Peyer's patch (tissue), 4 donors: Measurements from ENCODE around the gene ZC2HC1C.

Experiments
- POLR2A ChIP-seq, 2 donors: fragments of 450-650 bp; IDR thresholded peaks; one replicate each; pipeline ENCODE4 v1.5.1; 2017; ENCODE audit warnings: antibody characterized with exemption in 2 of 2, mild to moderate bottlenecking in 2 of 2, moderate library complexity in 2 of 2
- TF ChIP-seq, protein P1 (sequence below), 6 experiments: fragments of 450-650 bp in 4 of 6; fragments of 200-600 bp in 2 of 6; sonication (generic) in 1 of 6; IDR thresholded peaks; one replicate each; pipeline ENCODE4 v1.5.1; 2017 to 2019; ENCODE audit warnings: antibody characterized with exemption in 6 of 6, mild to moderate bottlenecking in 3 of 6, moderate library complexity in 1 of 6

DNA sequence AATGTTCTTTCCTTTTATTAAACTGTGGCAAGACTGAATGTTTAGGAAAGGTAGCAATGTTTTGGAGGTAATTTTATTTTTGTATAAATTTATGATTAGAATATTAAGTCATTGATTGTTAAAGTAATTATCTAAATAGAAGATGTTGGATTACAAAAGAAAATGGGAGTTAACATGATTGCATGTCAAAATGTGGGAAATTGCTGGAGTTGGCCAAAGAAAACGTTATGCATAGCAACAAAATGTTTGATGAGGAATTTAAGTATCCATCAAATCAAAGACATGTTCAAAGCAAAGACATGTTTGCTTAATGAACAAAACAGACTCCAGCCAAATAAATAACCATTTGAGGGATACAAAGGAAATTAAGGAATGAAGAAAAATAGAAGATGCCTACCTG, 15.0 kb upstream of the ZC2HC1C start:
- TF ChIP-seq, protein P1, sequence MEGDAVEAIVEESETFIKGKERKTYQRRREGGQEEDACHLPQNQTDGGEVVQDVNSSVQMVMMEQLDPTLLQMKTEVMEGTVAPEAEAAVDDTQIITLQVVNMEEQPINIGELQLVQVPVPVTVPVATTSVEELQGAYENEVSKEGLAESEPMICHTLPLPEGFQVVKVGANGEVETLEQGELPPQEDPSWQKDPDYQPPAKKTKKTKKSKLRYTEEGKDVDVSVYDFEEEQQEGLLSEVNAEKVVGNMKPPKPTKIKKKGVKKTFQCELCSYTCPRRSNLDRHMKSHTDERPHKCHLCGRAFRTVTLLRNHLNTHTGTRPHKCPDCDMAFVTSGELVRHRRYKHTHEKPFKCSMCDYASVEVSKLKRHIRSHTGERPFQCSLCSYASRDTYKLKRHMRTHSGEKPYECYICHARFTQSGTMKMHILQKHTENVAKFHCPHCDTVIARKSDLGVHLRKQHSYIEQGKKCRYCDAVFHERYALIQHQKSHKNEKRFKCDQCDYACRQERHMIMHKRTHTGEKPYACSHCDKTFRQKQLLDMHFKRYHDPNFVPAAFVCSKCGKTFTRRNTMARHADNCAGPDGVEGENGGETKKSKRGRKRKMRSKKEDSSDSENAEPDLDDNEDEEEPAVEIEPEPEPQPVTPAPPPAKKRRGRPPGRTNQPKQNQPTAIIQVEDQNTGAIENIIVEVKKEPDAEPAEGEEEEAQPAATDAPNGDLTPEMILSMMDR (IDR thresholded peaks at IDR 0.05), result no peak
- TF ChIP-seq POLR2A (IDR thresholded peaks at IDR 0.05), result no peak
